Body of pancreas (tissue), 4 donors: ENCODE data around the gene DTX1. TPM values are rescaled to one million over a fixed set of nuclear protein-coding genes. Genes with fewer than 3 reads are reported as not detected.

Experiments used
- ATAC-seq: fragments of 150-250 bp; one replicate; pipeline ENCODE4 v1.9.1; 2016
- DNase-seq, 4 donors: peaks; one replicate each; pipeline ENCODE4 v3.0.0-alpha.2; 2019
- H3K27ac ChIP-seq, 4 donors: fragments of 200-600 bp; sonication (generic); 1 replicate in 3 of 4; 2 replicates in 1 of 4; pipeline versions ENCODE4 v1.5.1 to v1.6.1; 2016 to 2019; ENCODE audit warnings: mild to moderate bottlenecking in 1 of 4, mixed read lengths in 1 of 4, moderate library complexity in 1 of 4
- H3K27me3 ChIP-seq, 2 donors: fragments of 200-600 bp; sonication (generic); one replicate each; pipeline ENCODE4 v1.6.0; 2016; ENCODE audit warnings: mild to moderate bottlenecking in 1 of 2
- H3K36me3 ChIP-seq, 2 donors: fragments of 200-600 bp; sonication (generic); replicated peaks in 1 of 2; 2 replicates each; pipeline ENCODE4 v1.5.1; 2016; ENCODE audit warnings: low read depth in 2 of 2; ENCODE audit not compliant: insufficient read depth in 1 of 2
- H3K4me1 ChIP-seq: fragments of 200-600 bp; sonication (generic); one replicate; pipeline ENCODE4 v1.6.0; 2016
- H3K4me3 ChIP-seq, 2 donors: fragments of 200-600 bp; sonication (generic); 1 replicate in 1 of 2; 2 replicates in 1 of 2; pipeline ENCODE4 v1.5.1; 2016 to 2019
- H3K9me3 ChIP-seq, 3 donors: fragments of 200-600 bp; sonication (generic); 1 replicate in 2 of 3; 2 replicates in 1 of 3; pipeline ENCODE4 v1.5.1; 2016
- POLR2A ChIP-seq, 3 donors: fragments of 450-650 bp; IDR thresholded peaks; one replicate each; pipeline ENCODE4 v1.6.1; 2016; ENCODE audit warnings: antibody characterized with exemption in 3 of 3, mild to moderate bottlenecking in 2 of 3
- WGBS, 2 donors: methylation state at CpG; one replicate each; pipeline ENCODE4 v1.1.5; 2017; 5-methylcytosine and 5-hydroxymethylcytosine counted together
- intact Hi-C: fragments of 100-400 bp; cut with DNase I; formaldehyde crosslinking; loops from one replicate; pipeline ENCODE4 v1.15.1; 2023
- total RNA-seq, 2 donors: library from RNA; depleted of rRNA; stranded (reverse); fragments of >200 nt; gene quantifications; one replicate each; pipeline ENCODE4 v1.1.0, GENCODE V29; 2016
- TF ChIP-seq, protein P1 (sequence below), 7 experiments: fragments of 450-650 bp in 4 of 7; fragments of 200-600 bp in 3 of 7; sonication (generic) in 3 of 7; IDR thresholded peaks; one replicate each; pipeline ENCODE4 v1.5.1; 2016 to 2019; ENCODE audit warnings: antibody characterized with exemption in 7 of 7

DTX1 gene
- total RNA-seq, 2 donors from 2014 or later: 11.9 to 17.5 TPM

DNA sequence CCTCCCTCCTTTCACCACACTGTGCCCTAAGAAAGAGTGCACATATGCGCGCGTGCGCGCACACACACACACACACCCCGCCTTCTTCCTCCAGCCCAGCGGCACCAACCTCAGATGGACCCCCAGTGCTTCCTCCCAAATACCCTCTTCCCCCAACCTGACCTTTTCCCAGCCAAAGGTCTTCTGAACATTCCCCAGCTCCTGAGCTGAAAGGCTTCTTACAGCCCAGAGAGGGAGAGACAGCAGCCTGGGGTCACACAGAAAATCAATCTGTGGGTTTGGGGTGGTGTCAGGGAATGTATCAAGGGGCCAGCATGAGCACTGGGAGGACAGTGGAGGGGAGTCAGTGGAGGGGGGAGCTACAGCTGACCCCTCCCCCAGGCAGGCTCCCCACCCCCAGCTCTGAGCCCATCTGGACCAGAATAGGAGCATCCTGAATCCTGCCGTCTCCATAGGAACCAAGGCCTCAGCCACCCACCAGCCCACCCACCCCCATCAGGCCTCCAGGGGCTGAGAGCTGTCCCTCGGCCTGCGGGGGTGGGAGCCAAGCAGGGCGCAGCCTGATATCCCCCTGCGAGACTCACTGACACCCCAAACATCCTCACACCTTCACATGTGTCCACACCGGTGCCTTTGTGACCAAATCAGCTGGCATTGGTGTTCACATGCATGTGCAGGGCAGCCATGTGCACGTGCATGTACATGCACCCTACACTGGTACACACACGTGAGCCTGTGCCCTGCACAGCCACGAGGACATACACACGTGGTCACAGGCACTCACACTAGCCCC lies 73.3 kb downstream of the DTX1 start:
- H3K4me3 ChIP-seq: no peak overlapping the region
- intact Hi-C loops: no loop called here
- WGBS, 2 donors: 76 to 83% methylated on average over 12 to 16 of the region's 17 CpGs
- DNase-seq: no peak
- no peaks in the 10 kb centered on the region for H3K36me3 ChIP-seq
- no peaks in the 10 kb centered on the region for H3K9me3 ChIP-seq
- no peak for ATAC-seq
- peaks cover 9% of the 10 kb centered on the region for H3K4me1 ChIP-seq
- no peak overlapping the region for H3K27ac ChIP-seq
- H3K27me3 ChIP-seq: no peaks in the 10 kb centered on the region
- TF ChIP-seq, protein P1, sequence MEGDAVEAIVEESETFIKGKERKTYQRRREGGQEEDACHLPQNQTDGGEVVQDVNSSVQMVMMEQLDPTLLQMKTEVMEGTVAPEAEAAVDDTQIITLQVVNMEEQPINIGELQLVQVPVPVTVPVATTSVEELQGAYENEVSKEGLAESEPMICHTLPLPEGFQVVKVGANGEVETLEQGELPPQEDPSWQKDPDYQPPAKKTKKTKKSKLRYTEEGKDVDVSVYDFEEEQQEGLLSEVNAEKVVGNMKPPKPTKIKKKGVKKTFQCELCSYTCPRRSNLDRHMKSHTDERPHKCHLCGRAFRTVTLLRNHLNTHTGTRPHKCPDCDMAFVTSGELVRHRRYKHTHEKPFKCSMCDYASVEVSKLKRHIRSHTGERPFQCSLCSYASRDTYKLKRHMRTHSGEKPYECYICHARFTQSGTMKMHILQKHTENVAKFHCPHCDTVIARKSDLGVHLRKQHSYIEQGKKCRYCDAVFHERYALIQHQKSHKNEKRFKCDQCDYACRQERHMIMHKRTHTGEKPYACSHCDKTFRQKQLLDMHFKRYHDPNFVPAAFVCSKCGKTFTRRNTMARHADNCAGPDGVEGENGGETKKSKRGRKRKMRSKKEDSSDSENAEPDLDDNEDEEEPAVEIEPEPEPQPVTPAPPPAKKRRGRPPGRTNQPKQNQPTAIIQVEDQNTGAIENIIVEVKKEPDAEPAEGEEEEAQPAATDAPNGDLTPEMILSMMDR (IDR thresholded peaks at IDR 0.05): no peak
- no peak for TF ChIP-seq POLR2A (IDR thresholded peaks at IDR 0.05)

- TF ChIP-seq, protein P1 (IDR thresholded peaks at IDR 0.05): no peak
- no peak for TF ChIP-seq POLR2A (IDR thresholded peaks at IDR 0.05)
- ATAC-seq: no peak
- Histone ChIP-seq H3K27ac (no peak overlapping the region), H3K9me3 (no peaks in the 10 kb centered on the region), H3K4me1 (peaks cover 15% of the 10 kb centered on the region), H3K4me3 (no peak overlapping the region), H3K36me3 (no peaks in the 10 kb centered on the region), H3K27me3 (no peaks in the 10 kb centered on the region)
- WGBS, 2 donors: 30 to 53% methylated on average over 8 to 17 of the region's 18 CpGs
- peak in 2 of 4 donors; percentile 17 to 26 for DNase-seq
- intact Hi-C loops: no loop called here
Observed at GRCh38 chr12:113130457-113131135, 74.1 kb downstream of the DTX1 start.

GRCh38 chr12:113131556-113131955 lies 75.0 kb downstream of the DTX1 start:
- H3K9me3 ChIP-seq: no peaks in the 10 kb centered on the region
- 67% methylated on average over 1 of the region's 1 CpG; no CpG with 5 or more reads in 1 of the 2 donors for WGBS, 2 donors
- intact Hi-C loops: no loop called here
- ATAC-seq (no peak), DNase-seq (no peak)
- H3K4me1 ChIP-seq: peaks cover 19% of the 10 kb centered on the region
- no peaks in the 10 kb centered on the region for H3K27me3 ChIP-seq
- no peaks in the 10 kb centered on the region for H3K36me3 ChIP-seq
- H3K4me3 ChIP-seq: no peak overlapping the region
- no peak overlapping the region for H3K27ac ChIP-seq
- TF ChIP-seq, protein P1 (IDR thresholded peaks at IDR 0.05): no peak
- no peak for TF ChIP-seq POLR2A (IDR thresholded peaks at IDR 0.05)

- peaks cover 19% of the 10 kb centered on the region for H3K4me1 ChIP-seq
- DNase-seq (no peak), ATAC-seq (no peak)
- intact Hi-C loops: no loop called here
- H3K4me3 ChIP-seq: no peak overlapping the region
- H3K9me3 ChIP-seq: no peaks in the 10 kb centered on the region
- H3K27ac ChIP-seq: no peak overlapping the region
- no peaks in the 10 kb centered on the region for H3K36me3 ChIP-seq
- no peaks in the 10 kb centered on the region for H3K27me3 ChIP-seq
- TF ChIP-seq POLR2A (IDR thresholded peaks at IDR 0.05): no peak
- WGBS, 2 donors: 44 to 65% methylated on average over 2 to 6 of the region's 6 CpGs
Observed at GRCh38 chr12:113133036-113133435, 76.5 kb downstream of the DTX1 start.

DNA sequence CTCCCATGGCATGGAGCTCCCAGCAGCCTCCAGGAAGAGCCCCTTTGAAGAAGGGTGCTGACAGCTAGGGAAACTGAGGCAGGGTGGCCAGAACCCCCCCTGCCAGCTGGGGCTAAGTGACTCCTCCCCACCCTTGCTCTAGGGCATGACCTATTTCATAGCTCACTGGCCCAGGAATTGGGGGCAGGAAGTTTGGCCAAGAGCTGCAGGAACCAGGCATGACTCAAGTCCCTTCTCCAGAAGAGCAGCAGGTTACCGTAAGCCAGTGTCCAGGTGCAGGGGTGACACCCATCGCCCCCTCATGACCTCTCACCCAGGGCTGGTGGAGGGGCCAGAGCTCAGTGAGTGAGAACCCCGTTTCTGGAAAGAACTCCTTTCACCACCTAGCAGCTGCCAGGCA lies 77.1 kb downstream of the DTX1 start:
- intact Hi-C loops: no loop called here
- H3K36me3 ChIP-seq: no peaks in the 10 kb centered on the region
- no peaks in the 10 kb centered on the region for H3K9me3 ChIP-seq
- ATAC-seq: no peak
- no peak overlapping the region for H3K4me3 ChIP-seq
- no peak for DNase-seq
- TF ChIP-seq POLR2A (IDR thresholded peaks at IDR 0.05): no peak
- TF ChIP-seq, protein P1 (IDR thresholded peaks at IDR 0.05): no peak
- no peaks in the 10 kb centered on the region for H3K27me3 ChIP-seq
- no peak overlapping the region for H3K27ac ChIP-seq
- WGBS, 2 donors: 80% methylated on average over 3 of the region's 3 CpGs; no CpG with 5 or more reads in 1 of the 2 donors
- peaks cover 19% of the 10 kb centered on the region for H3K4me1 ChIP-seq
